ENCODE results near the gene ENPP6.

- TF ChIP-seq, protein P1, sequence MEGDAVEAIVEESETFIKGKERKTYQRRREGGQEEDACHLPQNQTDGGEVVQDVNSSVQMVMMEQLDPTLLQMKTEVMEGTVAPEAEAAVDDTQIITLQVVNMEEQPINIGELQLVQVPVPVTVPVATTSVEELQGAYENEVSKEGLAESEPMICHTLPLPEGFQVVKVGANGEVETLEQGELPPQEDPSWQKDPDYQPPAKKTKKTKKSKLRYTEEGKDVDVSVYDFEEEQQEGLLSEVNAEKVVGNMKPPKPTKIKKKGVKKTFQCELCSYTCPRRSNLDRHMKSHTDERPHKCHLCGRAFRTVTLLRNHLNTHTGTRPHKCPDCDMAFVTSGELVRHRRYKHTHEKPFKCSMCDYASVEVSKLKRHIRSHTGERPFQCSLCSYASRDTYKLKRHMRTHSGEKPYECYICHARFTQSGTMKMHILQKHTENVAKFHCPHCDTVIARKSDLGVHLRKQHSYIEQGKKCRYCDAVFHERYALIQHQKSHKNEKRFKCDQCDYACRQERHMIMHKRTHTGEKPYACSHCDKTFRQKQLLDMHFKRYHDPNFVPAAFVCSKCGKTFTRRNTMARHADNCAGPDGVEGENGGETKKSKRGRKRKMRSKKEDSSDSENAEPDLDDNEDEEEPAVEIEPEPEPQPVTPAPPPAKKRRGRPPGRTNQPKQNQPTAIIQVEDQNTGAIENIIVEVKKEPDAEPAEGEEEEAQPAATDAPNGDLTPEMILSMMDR (conservative IDR thresholded peaks at IDR 0.05; ENCODE audit: low read length) = no peak
- TF ChIP-seq EZH2phosphoT487 (IDR thresholded peaks at IDR 0.05; ENCODE audit: borderline replicate concordance, low read depth, low read length) = no peak
These were observed 27.7 kb downstream of the ENPP6 start for GRCh38 chr4:184189966-184190365.

All from OCI-LY7 (cell line).